ENCODE data around the gene RFX2. TPM values are rescaled to one million over a fixed set of nuclear protein-coding genes. Genes with fewer than 3 reads are reported as not detected.

RFX2 gene
- total RNA-seq (2022; extraction: Qiagen RNA extraction; ENCODE audit: low read depth) = 5.7 to 8.8 TPM (median 7.2 TPM) in 5 replicates

GRCh38 chr19:6110360-6110977, at the start of gene RFX2:
Gene RFX2, minus strand, starts transcription at chr19:6110500. Its CDS starts 63,004 bp downstream, at chr19:6047496.

GRCh38 chr19:5977785-5978605, 132.3 kb downstream of the RFX2 start, which contains the start of gene RANBP3:
Gene RANBP3, minus strand, starts transcription at chr19:5978140. Its CDS starts 58 bp downstream, at chr19:5978082.

Other genes starting within 250 kb of the RFX2 start
- not detected in 5 replicates for gene FUT5, start 240.0 kb downstream of the RFX2 start, total RNA-seq (2022; extraction: Qiagen RNA extraction; ENCODE audit: low read depth)
- gene NDUFA11, start 206.7 kb downstream of the RFX2 start, total RNA-seq (2022; extraction: Qiagen RNA extraction; ENCODE audit: low read depth) = 223 to 297 TPM (median 285 TPM) in 5 replicates
- 0.21 to 0.65 TPM (median 0.61 TPM) in 5 replicates for gene VMAC, start 205.6 kb downstream of the RFX2 start, total RNA-seq (2022; extraction: Qiagen RNA extraction; ENCODE audit: low read depth)
- 0.86 to 1.5 TPM (median 0.96 TPM) in 5 replicates for gene CAPS, start 196.2 kb downstream of the RFX2 start, total RNA-seq (2022; extraction: Qiagen RNA extraction; ENCODE audit: low read depth)
- gene RANBP3, start 132.4 kb downstream of the RFX2 start, total RNA-seq (2022; extraction: Qiagen RNA extraction; ENCODE audit: low read depth) = 39.7 to 43.9 TPM (median 43.0 TPM) in 5 replicates
- gene ACSBG2, start 25.2 kb upstream of the RFX2 start, total RNA-seq (2022; extraction: Qiagen RNA extraction; ENCODE audit: low read depth) = not detected in 5 replicates
- gene MLLT1, start 169.5 kb upstream of the RFX2 start, total RNA-seq (2022; extraction: Qiagen RNA extraction; ENCODE audit: low read depth) = 14.9 to 21.6 TPM (median 19.4 TPM) in 5 replicates
- gene ACER1, start 223.1 kb upstream of the RFX2 start, total RNA-seq (2022; extraction: Qiagen RNA extraction; ENCODE audit: low read depth) = not detected in 5 replicates